ENCODE data around the gene OR52E6. TPM values are rescaled to one million over a fixed set of nuclear protein-coding genes. Genes with fewer than 3 reads are reported as not detected.

OR52E6 gene
- total and polyA plus RNA-seq, 2 of the 8 experiments (the other 6 are each of a cell fraction or from before 2014, with no cell fraction given): 0.14 TPM; not detected in 1

DNA sequence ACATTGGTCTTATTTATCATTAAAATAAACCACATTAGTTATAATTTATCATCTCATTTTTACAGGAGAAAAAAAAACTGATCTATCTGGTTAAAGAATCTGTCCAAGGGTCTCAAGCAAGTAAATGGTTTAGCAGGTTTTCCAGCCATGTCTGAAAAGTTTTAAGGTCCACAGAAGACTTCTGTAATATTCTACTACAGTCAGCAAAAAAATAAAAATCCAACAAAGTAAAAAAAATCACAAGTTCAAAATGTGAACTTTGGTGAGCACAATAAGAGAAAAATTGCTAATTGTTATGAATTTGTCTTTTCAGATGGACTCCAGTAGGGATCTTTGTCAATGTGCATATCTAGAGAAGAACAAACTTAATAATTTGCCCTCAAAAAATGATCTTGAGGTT, 40.1 kb upstream of the OR52E6 start:
- no peak overlapping the region for H3K56ac ChIP-seq (replicated peaks; ENCODE audit: insufficient read length, low read depth, low read length)
- no peak for DNase-seq (ENCODE audit: low read depth in 1 of 2, low spot score in 2 of 2)
- H3K27ac ChIP-seq (ENCODE audit: low read depth, low read length): no peak overlapping the region
- H2BK5ac ChIP-seq (ENCODE audit: low read depth, low read length): no peak overlapping the region
- no peaks in the 10 kb centered on the region for H3K79me1 ChIP-seq (ENCODE audit: low read depth, low read length)
- H3K4me2 ChIP-seq (ENCODE audit: insufficient read depth in 1 of 2, low read depth in 2 of 2, low read length in 2 of 2): no peak overlapping the region
- H4K91ac ChIP-seq (replicated peaks; ENCODE audit: insufficient read length, low read length): no peak overlapping the region
- no peak overlapping the region for H2BK120ac ChIP-seq (replicated peaks; ENCODE audit: low read depth, low read length)
- no peak overlapping the region for H3K9ac ChIP-seq (replicated peaks in 1 of 4; ENCODE audit: extremely low read depth in 1 of 4, low read depth in 3 of 4, low read length in 3 of 4)
- H2BK20ac ChIP-seq (ENCODE audit: low read length): no peak overlapping the region
- H3K9me3 ChIP-seq (ENCODE audit: insufficient read depth in 2 of 2, low read depth in 1 of 2, low read length in 1 of 2): no peaks in the 10 kb centered on the region
- no peak overlapping the region for H2AK5ac ChIP-seq (ENCODE audit: low read depth, low read length)
- no peak overlapping the region for H3K4ac ChIP-seq (replicated peaks; ENCODE audit: insufficient read length, low read depth, low read length)
- no peaks in the 10 kb centered on the region for H3K79me2 ChIP-seq (ENCODE audit: control insufficient read depth in 1 of 2, insufficient read depth in 2 of 2, low read length in 2 of 2)
- no peak overlapping the region for H2BK15ac ChIP-seq (ENCODE audit: low read length)
- no peak for FAIRE-seq
- no peak overlapping the region for H4K5ac ChIP-seq (ENCODE audit: insufficient read length, low read depth, low read length)
- H3K36me3 ChIP-seq (ENCODE audit: control insufficient read depth in 2 of 4, insufficient read depth in 4 of 4, low read length in 3 of 4): no peaks in the 10 kb centered on the region
- no peaks in the 10 kb centered on the region for H3K27me3 ChIP-seq (replicated peaks in 1 of 4; ENCODE audit: control insufficient read depth in 3 of 4, extremely low read depth in 1 of 4, insufficient read depth in 3 of 4, low read length in 3 of 4)
- TF ChIP-seq SIRT6 (IDR thresholded peaks at IDR 0.05; ENCODE audit: low read length): no peak
- TF ChIP-seq SUZ12 (IDR thresholded peaks at IDR 0.05; ENCODE audit: low read length): no peak
- no peak for TF ChIP-seq ZNF274 (IDR thresholded peaks at IDR 0.05; ENCODE audit: borderline replicate concordance, extremely low read depth, low read length)
- no peak for TF ChIP-seq SP2 (IDR thresholded peaks at IDR 0.05; ENCODE audit: low read length)
- no peak overlapping the region for H4K8ac ChIP-seq (ENCODE audit: extremely low read depth, insufficient read depth, low read length)
- H3K23me2 ChIP-seq (ENCODE audit: low read depth, low read length): no peaks in the 10 kb centered on the region
- no peaks in the 10 kb centered on the region for H3K4me1 ChIP-seq (replicated peaks in 1 of 4; ENCODE audit: control insufficient read depth in 3 of 4, insufficient read depth in 4 of 4, low read length in 3 of 4)
- H3K14ac ChIP-seq (ENCODE audit: insufficient read length): no peak overlapping the region
- no peak overlapping the region for H3K23ac ChIP-seq (ENCODE audit: insufficient read length)
- no peak overlapping the region for H3K18ac ChIP-seq (ENCODE audit: extremely low read depth, low read length)
- POLR2A ChIA-PET (ENCODE audit: partially characterized antibody): no interaction called here
- H2AFZ ChIP-seq (ENCODE audit: low read length): no peak overlapping the region
- no peak overlapping the region for H2BK12ac ChIP-seq (ENCODE audit: low read depth, low read length)
- no peaks in the 10 kb centered on the region for H4K20me1 ChIP-seq (replicated peaks in 1 of 2; ENCODE audit: control insufficient read depth in 1 of 2, insufficient read depth in 2 of 2, low read length in 2 of 2)
- H3K4me3 ChIP-seq (ENCODE audit: extremely low read depth in 1 of 4, insufficient read depth in 2 of 4, low read depth in 3 of 4, low read length in 4 of 4): no peak overlapping the region
- CTCF ChIA-PET (ENCODE audit: partially characterized antibody): interaction anchor here (2.2 kb wide), 1 partner anchor 9 kb away, joined by 8 read pairs; no protein-coding TSS in a partner anchor
